Measurements from ENCODE around the gene TBCK. TPM values are rescaled to one million over a fixed set of nuclear protein-coding genes. Genes with fewer than 3 reads are reported as not detected.

TBCK gene
- total and polyA plus RNA-seq, 9 of the 15 experiments (the other 6 are each of a cell fraction or from before 2014, with no cell fraction given): 5.3 to 26.6 (median 16.2) TPM

DNA sequence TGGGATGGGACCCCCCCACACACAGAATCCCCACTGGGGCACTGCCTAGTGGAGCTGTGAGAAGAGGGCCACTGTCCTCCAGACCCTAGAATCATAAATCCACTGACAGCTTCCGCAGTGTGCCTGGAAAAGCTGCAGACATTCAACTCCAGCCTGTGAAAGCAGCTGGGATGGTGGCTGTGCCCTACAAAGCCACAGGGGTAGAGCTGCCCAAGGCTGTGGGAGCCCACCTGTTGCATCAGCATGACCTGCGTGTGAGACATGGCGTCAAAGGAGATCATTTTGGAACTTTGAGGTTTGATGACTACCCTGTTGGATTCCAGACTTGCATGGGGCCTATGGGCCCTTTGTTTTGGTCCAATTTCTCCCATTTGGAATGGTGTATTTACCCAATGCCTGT is 22.7 kb upstream of the TBCK start:
- no peak for DNase-seq (ENCODE audit: extremely low read depth in 1 of 4, low spot score in 3 of 4)
- H3K4me1 ChIP-seq (replicated peaks in 1 of 2; ENCODE audit: control insufficient read depth in 2 of 2, insufficient read depth in 2 of 2, low read length in 2 of 2): 0 out of 5 replicates have a peak, but pooled peaks cover 0 to 2% of the 10 kb centered on the region in 2 experiments
- no peak for TF ChIP-seq PYGO2 (tag; IDR thresholded peaks at IDR 0.05)
- TF ChIP-seq ZNF511 (CRISPR knock-in tag; IDR thresholded peaks at IDR 0.05): no peak
- no peak for TF ChIP-seq SNIP1 (IDR thresholded peaks at IDR 0.05; ENCODE audit: low read depth)
- TF ChIP-seq, protein P1, sequence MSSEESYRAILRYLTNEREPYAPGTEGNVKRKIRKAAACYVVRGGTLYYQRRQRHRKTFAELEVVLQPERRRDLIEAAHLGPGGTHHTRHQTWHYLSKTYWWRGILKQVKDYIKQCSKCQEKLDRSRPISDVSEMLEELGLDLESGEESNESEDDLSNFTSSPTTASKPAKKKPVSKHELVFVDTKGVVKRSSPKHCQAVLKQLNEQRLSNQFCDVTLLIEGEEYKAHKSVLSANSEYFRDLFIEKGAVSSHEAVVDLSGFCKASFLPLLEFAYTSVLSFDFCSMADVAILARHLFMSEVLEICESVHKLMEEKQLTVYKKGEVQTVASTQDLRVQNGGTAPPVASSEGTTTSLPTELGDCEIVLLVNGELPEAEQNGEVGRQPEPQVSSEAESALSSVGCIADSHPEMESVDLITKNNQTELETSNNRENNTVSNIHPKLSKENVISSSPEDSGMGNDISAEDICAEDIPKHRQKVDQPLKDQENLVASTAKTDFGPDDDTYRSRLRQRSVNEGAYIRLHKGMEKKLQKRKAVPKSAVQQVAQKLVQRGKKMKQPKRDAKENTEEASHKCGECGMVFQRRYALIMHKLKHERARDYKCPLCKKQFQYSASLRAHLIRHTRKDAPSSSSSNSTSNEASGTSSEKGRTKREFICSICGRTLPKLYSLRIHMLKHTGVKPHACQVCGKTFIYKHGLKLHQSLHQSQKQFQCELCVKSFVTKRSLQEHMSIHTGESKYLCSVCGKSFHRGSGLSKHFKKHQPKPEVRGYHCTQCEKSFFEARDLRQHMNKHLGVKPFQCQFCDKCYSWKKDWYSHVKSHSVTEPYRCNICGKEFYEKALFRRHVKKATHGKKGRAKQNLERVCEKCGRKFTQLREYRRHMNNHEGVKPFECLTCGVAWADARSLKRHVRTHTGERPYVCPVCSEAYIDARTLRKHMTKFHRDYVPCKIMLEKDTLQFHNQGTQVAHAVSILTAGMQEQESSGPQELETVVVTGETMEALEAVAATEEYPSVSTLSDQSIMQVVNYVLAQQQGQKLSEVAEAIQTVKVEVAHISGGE (CRISPR knock-in tag; IDR thresholded peaks at IDR 0.05): no peak
- no peak for TF ChIP-seq MYBL2 (IDR thresholded peaks at IDR 0.05; ENCODE audit: low read depth)
- TF ChIP-seq MYBL2 (CRISPR knock-in tag; IDR thresholded peaks at IDR 0.05; ENCODE audit: borderline replicate concordance): no peak
- no peak for TF ChIP-seq ZKSCAN3 (CRISPR knock-in tag; IDR thresholded peaks at IDR 0.05)
- no peak for TF ChIP-seq SIN3A (IDR thresholded peaks at IDR 0.05; ENCODE audit: borderline replicate concordance in 2 of 2, control insufficient read depth in 1 of 2, low read depth in 2 of 2, low read length in 2 of 2)
- TF ChIP-seq SMAD1 (IDR thresholded peaks at IDR 0.05; ENCODE audit: low read depth, low read length, partially characterized antibody): no peak
- TF ChIP-seq NR1H2 (CRISPR knock-in tag; IDR thresholded peaks at IDR 0.05): no peak
- TF ChIP-seq NR3C1 (CRISPR knock-in tag; IDR thresholded peaks at IDR 0.05): no peak
- no peak for TF ChIP-seq NFRKB (IDR thresholded peaks at IDR 0.05; ENCODE audit: low read depth)
- no peak for TF ChIP-seq GABPB1 (CRISPR knock-in tag; IDR thresholded peaks at IDR 0.05)
- TF ChIP-seq, protein P2, sequence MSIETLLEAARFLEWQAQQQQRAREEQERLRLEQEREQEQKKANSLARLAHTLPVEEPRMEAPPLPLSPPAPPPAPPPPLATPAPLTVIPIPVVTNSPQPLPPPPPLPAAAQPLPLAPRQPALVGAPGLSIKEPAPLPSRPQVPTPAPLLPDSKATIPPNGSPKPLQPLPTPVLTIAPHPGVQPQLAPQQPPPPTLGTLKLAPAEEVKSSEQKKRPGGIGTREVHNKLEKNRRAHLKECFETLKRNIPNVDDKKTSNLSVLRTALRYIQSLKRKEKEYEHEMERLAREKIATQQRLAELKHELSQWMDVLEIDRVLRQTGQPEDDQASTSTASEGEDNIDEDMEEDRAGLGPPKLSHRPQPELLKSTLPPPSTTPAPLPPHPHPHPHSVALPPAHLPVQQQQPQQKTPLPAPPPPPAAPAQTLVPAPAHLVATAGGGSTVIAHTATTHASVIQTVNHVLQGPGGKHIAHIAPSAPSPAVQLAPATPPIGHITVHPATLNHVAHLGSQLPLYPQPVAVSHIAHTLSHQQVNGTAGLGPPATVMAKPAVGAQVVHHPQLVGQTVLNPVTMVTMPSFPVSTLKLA (conservative IDR thresholded peaks at IDR 0.05): no peak
- no peak overlapping the region for H3K4me3 ChIP-seq
- H2AFZ ChIP-seq (ENCODE audit: low read depth, low read length): no peak overlapping the region
- peaks cover 73% of the 10 kb centered on the region for H3K36me3 ChIP-seq (ENCODE audit: control insufficient read depth, insufficient read depth, low read length)
- no peak overlapping the region for H3K27ac ChIP-seq (ENCODE audit: extremely low read depth, low read depth, low read length)
- no peak for ATAC-seq
- H3K9me1 ChIP-seq (ENCODE audit: control insufficient read depth, insufficient read depth, low read length): no peaks in the 10 kb centered on the region
- peaks cover 36% of the 10 kb centered on the region for H3K79me2 ChIP-seq (ENCODE audit: control insufficient read depth, insufficient read depth, low read length)
- no peak overlapping the region for H3K4me2 ChIP-seq (ENCODE audit: insufficient read depth, low read length)
- H3K27me3 ChIP-seq (ENCODE audit: control insufficient read depth in 2 of 2, insufficient read depth in 2 of 2, low read length in 2 of 2): no peaks in the 10 kb centered on the region
- peaks cover 1% of the 10 kb centered on the region; the same call in 1 of the 2 replicates for H3K9me3 ChIP-seq (replicated peaks; ENCODE audit: control insufficient read depth, insufficient read depth, low read depth, low read length)
- ChIA-PET POLR2A (interaction anchor here (0.6 kb wide), 1 partner anchor 1382 kb away, joined by 3 read pairs; no protein-coding TSS in a partner anchor), CTCF (ENCODE audit: low intra/inter-chr PET ratio) (no interaction called here)
- H4K20me1 ChIP-seq (replicated peaks; ENCODE audit: control insufficient read depth, insufficient read depth, low read length): no peaks in the 10 kb centered on the region
- BruUV-seq (replicated peaks): no TSS peak
- no peak for FAIRE-seq
- in situ Hi-C loops (cut with MboI): no loop called here
- no peak overlapping the region for H3K9ac ChIP-seq (ENCODE audit: insufficient read depth in 1 of 2, low read depth in 2 of 2, low read length in 2 of 2)
- intact Hi-C loops (cut with micrococcal nuclease): no loop called here
- 100% methylated on average over 3 of the region's 3 CpGs for WGBS (ENCODE audit: insufficient coverage, low coverage, missing lambda C conversion rate)

Measured in K562 (cell line).